HG03442 (cell line): ENCODE data around the gene XAGE3.
A peak's percentile ranks its signal among the peaks of the same experiment; 100 is the strongest.
"Not testable (repeated sequence)": the region's sequence is repeated elsewhere in the genome, so short reads cannot be mapped to it uniquely, and the experiment has no call there.

Experiments
- ATAC-seq: cut with Tn5 transposase; IDR thresholded peaks from one replicate; pipeline ENCODE4 v1.9.1; 2021; ENCODE audit warnings: mild to moderate bottlenecking, moderate library complexity; ENCODE audit not compliant: unreplicated experiment

The XAGE3 gene, protein sequence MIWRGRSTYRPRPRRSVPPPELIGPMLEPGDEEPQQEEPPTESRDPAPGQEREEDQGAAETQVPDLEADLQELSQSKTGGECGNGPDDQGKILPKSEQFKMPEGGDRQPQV

DNA sequence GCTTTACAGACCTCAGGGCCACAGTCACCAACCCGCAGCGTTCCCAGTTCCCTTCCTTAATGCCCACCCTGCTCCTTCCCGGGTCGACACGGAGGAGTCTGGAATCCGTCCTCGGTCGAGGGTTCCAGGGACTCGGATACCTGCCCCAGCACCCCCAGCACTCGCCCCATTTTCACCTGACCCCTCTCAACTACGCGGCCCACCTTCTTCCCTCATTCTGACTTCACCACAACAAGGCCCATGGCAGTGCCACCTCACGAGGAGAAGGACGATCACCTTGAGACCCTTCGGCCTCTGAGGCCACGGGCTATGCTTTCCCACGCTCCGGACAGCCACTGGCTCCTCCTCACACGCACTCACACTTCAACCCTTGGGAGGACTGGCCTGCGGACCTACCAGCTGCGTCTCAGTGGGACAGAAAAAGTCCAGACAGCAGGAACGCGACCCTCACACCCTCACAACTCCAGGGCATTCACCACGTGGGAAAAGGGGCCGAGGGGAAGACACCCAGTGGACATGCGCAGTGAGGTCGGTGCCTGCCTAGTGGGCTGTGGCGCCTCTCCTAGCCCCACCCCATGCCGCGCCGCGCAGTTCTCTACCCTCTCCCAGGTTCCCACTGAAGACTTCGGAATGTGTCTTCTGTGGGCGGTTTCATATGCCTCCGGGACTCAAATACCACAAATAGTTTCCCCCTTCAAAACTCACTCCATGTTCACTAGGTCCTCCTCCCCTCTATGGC is at the start of gene XAGE3:
TSS of gene XAGE3 (minus strand) at position 474 of the 739 bp plus-strand sequence. CDS start 950 bp downstream, outside the sequence.
- no peak for ATAC-seq

DNA sequence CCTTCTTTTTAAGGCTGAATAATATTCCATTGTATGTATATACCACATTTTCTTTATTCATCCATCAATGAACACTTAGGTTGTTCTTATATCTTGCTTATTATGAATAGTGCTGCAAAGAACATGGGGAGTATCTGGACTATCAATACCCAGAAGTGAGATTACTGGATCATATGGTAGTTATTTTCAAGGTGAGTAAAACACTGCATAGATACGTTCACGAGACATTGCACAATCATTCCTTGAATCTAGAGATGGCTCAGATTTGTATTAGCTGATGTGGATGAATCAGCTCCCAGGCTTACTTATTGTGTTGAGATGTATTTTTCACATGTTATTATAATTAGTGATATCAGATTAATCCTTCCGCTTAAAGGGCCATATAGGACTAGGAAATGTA is 46.8 kb upstream of the XAGE3 start:
- not testable (repeated sequence) for ATAC-seq

DNA sequence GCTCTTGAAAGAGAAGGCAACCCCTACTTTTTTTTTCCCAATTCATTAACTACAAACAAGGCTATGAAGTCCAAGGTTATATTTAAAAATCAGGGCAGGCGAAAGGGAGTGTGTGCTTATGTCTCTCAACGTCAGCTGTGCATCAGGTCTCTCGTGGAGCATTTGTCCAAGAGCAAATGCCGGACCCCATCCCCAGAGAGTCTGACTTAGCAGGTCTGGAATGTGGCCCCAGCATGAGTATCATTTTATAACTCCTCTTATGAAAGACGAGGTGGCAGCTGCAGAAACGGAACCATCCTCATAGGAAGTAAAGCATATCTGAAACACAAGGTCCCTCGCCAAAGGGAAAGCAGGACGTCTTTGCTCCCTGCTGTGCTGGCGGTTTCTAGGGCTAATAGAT is 45.8 kb upstream of the XAGE3 start:
- ATAC-seq, result not testable (repeated sequence)

DNA sequence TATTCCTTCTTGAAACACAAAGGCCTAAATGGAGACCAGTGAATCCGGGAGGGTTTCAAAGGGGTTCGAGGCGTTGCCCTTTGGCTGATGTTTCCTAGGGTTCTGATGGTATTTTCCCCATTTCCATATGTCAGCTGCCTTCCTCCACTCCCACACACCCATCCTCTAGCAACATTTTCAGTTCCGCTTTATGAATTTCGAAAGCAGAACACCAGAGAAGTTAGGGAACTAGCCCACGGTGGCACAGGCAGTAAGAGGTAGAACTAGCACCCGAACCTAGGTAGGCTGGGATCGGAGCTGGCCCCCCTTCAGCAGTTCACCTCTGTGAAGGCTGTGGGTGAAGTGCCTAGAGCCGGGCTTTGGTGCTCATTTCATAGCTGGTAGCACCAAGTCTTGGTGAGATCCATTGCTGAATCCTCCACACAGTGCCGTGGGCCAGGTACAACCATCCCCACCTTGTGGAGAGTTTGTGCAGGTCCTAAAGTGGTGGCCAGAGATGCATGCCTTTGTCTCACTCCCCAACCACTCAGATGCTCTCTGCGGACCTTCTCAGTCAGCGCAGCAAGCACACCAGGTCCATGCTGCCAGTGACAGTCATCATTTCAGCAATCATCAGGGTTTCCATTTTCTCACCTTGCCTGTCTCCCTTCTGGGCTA is 41.6 kb upstream of the XAGE3 start:
- not testable (repeated sequence) for ATAC-seq

DNA sequence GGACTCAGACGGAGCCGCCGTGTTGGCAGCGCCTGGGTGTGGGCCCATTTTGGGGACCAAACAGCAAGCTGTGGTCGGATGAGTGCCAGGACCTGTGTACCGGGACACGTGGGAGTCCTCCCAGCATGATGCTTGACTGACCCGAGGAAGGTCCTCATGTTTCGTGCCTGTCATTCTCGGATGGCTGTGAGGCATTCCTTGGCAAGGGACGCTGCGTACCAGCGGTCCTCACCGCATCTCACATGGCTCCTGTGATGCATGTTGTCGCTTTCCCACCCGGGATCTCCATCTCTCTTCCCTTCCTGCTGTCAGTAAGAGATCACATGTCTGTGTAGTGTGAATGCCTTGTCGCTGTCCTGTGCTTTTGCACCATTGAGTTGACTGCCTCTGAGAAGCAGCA is 40.0 kb upstream of the XAGE3 start:
- ATAC-seq, result not testable (repeated sequence)

DNA sequence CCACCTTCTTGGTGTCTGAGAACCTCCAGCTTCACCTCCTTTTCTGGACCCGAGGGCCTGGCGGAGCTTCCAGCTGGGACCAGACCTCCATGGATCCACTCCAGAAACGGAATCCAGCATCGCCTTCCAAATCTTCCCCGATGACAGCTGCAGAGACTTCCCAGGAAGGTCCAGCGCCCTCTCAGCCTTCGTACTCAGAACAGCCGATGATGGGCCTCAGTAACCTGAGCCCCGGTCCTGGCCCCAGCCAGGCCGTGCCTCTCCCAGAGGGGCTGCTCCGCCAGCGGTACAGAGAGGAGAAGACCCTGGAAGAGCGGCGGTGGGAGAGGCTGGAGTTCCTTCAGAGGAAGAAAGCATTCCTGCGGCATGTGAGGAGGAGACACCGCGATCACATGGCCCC is 39.3 kb upstream of the XAGE3 start:
- not testable (repeated sequence) for ATAC-seq

DNA sequence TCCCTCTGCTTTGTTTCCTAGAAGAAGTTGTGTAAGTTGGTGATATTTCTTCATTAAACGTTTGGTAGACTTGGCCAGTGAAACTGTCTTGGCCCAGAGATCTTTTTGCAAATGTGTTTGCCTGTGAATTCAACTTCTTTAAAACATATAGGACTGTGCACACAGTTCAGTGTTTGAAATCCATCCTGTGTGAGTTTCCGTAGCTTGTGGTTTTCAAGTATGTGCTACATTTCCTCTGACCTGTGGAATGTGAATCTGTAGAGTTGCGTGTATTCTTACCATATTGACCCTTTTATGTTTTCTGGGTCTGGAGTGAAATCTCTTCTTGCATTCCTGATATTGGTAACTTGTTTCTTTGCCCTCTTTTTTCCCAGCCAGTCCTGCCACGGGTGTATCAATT is 38.2 kb upstream of the XAGE3 start:
- ATAC-seq, result not testable (repeated sequence)

DNA sequence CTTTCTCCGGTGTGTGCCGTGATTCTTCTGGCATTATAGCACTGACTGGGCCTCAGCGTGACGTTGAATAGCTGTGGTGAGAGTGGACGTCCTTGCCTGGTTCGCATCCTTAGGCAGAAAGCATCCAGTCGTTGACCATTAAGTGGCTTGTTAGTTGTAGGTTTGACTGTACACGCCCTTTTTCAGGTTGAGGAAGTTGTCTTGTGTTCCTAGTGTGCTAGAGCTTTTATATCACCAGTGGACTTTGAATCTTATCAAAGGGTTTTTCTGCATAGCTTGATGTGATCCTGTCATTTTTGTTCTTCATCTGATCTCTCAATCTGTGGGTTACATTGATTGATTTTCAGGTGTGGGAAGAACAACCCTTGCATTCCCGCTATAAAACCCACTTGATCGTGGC is 37.6 kb upstream of the XAGE3 start:
- not testable (repeated sequence) for ATAC-seq

DNA sequence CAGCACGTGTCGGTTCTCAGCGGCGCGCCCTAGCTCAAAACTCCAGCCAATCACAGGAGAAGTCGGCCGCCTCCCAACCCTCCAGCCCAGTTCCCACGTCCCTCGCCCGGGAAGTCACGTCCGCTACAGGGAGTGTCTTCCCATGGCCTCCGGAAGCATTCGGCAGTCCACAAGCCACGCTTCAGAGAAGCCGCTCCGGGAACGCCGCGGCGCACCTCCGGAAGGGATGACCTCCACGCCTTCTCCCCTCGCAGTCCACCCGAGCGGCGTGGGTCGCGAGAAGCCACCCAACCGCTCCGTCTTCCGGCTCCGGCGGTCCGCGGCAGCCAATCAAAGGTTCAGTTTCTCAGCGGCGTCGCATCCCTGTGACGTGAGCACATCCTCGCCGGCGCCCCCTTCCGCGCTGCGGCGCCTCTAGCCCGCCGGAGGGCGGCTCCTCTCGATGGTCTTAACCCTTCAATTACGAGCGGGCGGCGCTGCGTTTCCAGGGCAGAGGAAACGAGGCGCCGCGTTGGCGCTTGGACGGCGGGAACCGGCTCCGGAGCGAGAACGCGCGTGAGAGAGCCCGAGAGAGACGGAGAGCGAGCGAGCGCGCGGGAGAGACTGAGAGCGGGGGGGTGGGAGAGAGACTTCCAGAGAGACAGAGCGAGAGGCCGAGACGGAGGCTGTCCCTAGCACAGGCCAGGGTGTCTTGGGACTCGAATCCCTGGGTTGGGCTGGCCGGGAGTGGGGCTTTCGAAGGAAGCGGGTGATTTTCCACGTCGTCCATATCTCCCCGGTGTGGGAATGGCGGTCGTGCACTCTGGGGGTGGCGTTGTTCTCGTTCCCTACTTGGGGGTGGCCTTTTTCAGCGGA is 29.2 kb upstream of the XAGE3 start, which contains the start of gene FAM156B:
TSS of gene FAM156B (plus strand) at position 476 of the 855 bp plus-strand sequence. CDS start 9,896 bp downstream, outside the sequence.
- peak; percentile 85 for ATAC-seq

DNA sequence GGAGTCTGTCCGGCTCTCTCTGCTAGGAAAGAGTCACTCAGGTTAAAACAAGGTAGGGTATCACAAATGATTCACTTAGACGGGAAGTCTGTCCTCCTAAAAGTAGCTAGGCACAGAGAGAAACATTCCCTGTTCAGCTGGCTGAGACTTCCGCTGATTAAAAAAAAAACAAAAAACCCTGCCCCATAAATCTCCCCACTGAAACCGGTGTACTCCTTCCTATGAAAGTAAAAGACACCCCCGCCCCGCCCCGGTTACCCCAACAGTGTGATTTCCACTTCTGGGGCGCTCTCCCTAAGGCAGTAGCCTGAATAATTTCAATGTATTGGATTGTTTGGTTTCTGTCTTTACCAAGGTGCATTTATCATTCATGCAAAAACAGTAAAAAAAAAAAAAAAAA is 28.6 kb upstream of the XAGE3 start:
- ATAC-seq, result peak; percentile 21

DNA sequence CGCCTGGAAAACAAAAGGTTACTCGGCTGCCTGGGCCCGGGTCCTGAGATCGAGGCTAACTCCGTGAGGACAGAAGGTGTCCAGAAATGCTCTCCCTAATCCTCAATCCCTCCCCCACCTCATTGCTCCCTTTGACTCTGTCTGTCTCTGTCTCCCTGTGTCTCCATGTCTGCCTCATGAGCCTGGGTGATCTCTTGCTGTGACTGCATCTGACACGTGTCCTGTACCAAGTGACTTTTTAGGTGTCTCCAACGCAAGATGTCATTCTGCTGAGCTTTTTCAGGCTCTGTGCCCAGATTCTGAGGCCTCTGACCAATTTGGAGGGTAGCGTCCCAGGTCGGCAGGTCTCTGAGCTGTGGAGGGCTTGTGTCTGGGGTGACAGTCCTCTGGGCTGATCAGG is 20.2 kb upstream of the XAGE3 start:
- ATAC-seq, result not testable (repeated sequence)

DNA sequence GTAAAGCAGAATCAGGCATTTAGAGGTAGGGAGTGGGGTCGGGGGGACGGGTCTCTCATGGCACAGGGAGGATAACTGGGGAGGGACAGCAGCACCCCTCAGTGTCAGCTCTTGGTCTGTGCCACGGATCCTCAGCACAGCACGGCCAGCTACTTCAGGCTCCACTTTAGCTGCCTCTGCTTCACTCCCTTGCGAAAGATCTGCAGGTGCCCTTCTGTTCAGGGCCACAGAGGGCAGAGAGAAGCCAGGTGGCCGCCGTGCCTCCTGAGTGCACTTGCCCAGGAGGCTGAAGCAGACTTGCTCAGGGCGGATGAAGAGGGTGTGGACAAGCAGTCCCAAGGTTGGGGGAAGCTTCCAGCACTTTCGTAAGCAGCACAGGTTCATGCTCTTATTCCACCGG is 19.6 kb upstream of the XAGE3 start:
- ATAC-seq, result not testable (repeated sequence)

DNA sequence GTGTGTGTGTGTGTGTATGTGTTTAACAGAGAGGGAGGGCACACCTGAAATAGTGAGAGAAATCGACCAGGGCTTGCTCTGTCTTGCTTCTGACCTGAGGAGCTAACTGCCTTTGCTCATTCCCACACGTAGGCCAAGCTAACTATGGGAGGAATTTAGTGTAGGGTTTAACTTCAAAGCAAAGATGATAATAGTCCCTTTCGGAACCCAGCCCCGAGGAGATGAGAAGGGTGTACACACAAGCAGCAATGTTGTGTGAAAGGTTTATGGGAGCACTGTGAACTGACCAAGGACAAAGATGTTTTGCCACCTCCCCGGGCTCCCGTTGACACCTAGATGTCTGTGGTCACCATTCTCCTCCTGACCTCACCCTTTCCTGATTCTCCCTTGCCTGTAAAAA is 8.5 kb upstream of the XAGE3 start:
- not testable (repeated sequence) for ATAC-seq

DNA sequence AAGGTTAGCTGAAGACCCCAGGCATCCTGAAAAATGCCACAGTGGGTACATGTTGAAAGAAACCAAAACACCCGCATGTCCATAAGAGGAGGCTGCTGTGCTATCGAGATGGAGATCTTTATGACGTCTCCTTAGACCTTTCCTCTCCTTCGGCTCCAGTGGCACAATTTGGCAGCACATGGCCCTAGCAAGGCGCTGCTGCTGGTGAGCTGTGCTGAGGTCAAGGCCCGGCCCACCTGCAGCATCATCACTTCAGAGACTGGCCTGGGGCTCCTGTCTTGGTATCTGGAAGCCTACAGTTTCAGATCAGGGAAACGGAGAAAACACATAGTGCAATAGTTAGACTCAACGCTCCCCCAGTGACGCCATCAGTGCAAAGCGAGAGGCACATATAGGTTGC is 7.6 kb upstream of the XAGE3 start:
- not testable (repeated sequence) for ATAC-seq

DNA sequence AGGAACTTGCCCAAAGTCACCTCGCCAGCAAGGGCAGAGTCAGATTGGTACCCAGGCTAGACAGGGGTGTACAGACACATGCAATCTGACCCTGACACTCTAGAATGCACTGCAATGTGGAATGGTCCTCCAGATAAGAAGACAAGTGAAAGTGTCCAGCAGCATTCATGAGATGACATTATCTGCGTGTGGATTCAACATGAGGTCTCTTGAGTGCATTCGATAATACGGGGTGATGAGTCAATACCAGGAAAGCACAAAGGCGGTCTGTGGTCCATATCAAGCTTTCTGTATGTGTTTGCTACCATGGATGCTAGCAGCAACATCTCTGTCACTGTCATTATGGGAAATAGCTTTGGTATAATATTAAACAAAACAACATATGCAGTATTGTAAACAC is 6.8 kb upstream of the XAGE3 start:
- no peak for ATAC-seq

DNA sequence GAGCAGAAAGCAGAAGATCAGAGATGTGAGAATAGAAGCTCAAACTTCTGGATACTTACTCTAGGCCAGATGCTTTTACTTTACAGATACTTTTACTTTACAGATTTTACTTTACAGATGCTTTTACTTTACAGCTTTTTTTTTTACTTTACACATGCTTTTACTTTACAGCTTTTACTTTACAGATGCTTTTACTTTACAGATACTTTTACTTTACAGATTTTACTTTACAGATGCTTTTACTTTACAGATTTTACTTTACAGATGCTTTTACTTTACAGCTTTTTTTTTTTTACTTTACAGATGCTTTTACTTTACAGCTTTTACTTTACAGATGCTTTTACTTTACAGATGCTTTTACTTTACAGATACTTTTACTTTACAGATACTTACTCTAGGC is 5.9 kb upstream of the XAGE3 start:
- not testable (repeated sequence) for ATAC-seq

DNA sequence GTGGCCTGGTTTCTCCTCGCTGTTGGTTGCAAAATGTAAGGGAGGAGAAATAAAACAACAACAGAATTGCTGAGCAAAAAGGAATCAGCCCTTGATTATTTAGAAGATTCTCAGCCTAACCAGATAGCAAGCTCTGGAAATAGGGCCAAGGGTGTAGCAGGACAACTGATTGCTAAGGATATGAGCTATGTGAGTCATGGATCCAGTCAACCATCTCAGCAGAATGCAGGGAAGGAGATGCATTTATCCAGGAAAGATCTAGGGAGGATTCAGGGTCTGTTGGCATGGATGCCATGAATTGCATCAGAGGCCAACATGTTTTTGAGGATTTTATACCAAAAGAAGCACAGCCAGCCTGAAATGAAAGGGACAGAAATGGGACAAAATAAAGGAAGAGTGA is 2.2 kb upstream of the XAGE3 start:
- no peak for ATAC-seq

DNA sequence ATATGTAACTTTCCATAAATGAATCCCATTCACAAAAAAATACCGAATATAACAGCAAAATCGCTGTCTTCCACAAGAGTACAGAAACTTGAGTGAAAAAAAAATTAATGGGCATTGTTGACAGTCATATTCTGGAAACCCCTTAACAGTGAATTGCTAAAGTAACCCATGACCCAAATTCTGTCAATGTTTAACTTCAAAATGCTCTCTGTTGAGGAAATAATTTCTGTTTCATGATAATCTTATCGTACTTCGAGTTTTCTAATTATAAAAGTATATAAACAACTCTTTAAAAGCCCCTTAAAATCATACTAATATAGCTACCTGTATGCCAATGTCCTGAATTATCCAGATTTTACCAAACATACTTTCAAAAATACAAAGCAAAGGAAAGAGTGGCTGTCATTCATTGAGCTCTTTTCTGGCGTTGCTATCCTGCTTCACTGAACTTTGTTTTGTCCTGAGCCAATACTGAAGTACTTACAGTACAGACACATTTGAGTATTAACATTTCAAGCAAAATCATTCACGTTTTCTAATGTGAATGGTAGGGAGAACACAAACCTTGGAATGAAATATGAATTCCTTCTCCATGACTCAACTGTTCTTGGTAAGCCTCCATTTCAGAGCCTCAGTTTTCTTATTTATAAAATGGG is 2.4 kb downstream of the XAGE3 start:
- ATAC-seq, result no peak

DNA sequence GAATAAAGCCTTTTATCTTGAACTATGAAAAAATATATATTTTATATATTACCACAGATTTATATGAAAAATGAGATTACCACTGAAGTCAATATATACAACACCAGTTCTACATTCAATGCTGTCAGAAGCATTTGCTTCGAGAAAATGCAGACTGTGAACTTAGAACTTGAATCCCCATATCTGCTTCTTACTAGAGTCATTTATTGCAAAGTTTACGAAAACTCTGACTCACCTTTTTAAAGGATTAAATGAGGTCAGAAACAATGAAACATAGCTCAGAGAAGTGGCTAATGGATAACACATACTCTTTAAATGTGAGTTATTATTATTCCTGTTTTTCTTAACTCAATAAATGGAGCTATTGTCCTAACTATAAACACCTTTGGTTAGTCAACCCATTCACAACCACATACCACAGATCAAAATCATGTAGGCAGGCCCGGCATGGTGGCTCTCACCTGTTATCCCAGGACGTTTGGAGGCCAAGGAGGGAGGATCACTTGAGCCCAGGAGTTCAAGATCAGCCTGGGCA is 10.8 kb downstream of the XAGE3 start:
- ATAC-seq, result not testable (repeated sequence)

DNA sequence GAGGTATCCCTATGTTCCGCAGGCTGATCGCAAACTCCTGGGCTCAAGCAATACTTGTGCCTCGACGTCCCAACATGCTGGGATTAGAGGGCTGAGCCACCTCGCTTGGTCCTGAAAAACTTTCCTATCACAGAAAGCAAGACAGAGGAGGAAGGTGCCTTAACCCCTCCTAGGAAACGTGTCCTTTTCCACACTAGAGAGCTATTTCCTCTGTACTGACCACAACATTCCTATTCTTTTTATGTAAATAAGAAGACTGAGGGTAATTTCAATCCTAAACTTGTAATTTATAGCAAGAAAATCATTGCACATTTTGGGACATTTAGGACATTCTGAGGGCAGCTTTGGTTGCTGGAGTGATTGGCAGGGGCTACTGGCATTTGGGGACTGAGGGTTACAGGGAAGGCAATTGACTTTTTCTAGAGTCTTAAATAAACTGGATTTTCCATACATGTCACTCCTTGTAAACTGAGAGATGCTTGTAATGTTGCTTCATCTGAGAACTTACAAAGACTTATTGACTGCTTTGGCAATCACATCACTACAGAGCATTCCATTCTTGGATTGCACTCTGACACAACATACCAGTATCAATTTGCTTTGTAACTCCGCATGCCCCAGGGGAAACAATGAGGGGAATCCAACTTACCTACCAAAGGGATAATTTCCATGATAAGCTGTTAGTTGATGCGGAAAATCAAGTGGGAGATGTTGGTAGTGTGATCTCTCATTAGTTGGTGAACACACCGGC is 15.6 kb downstream of the XAGE3 start:
- ATAC-seq, result no peak
